ENCODE measurements around the gene IGF2R.

Gene IGF2R

DNA sequence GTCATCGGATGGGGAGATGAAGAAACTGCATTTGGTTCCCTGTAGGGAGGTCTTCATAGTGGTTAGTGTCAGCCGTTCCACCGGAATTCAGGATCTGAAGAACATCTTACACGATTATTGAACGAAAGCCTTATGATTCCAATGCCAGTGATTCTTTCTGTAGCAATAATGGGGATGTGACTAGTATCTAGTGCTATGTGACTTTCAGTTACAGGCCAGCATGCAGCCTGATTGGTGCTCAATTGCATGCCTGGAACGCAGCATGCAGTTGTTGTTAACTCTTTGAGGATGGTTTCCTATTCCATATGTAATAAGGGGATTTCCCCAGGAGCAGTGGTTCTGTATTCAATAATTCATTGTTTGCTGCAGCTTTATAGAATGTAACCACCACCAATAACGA is 81.1 kb downstream of the IGF2R start:
- no peak for DNase-seq

DNA sequence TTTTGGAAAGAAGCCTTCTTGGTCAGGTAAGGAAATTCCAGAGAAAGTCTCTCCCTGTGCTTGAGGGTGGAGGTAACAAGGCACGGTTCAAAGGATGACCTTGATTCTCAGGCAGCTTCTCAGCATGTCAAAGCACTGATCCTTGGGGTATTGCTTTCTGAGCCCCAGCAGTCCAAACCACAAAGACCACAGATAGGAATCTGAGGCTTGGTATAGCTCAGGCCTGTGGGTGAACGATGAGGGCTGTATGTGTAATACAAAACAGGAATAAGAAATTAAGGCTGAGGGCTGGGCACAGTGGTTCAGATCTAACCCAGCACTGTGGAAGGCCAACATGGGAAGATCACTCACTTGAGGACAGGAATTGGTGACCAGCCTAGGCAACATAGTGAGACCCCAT is 82.5 kb downstream of the IGF2R start:
- DNase-seq: peak; percentile 46

DNA sequence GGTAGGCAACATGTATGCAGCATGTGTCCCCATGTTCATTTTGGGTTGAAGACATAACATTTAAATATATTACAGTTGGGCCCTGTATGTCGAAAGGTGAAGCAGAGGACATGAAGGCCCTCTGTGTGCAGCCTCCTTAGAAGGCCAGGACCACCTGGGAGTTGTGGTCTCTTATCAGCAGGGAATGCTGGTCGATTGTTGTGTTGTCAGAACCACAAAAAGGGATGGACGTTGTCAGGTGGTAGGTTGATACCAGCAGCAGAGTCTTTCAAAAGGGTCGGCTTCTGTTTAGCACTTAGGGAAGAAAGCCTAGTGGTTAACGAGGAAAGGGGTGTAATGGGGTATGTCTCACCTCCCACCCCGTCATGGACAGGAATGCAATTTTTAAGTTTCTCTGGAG is 85.4 kb downstream of the IGF2R start:
- no peak for DNase-seq

DNA sequence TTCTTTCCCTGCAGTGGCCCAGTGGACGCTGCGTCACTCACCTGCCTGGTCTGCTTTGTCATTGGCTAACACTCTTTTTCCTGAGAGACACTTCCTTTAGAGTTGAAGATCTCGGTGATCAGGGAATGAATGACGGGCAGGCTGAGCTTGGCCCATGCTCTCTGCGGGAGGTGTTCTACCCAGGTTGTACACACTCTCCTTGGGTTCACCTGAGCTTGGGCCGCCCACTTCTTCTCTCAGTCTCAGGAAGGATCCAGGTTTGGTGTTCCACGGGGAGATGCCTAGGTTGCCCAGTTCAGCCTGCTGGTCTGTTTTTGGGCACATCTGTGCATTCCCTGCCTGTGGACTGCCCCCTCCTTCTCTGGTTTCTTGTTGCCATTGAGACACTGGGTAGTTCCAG is 86.0 kb downstream of the IGF2R start:
- DNase-seq: no peak

DNA sequence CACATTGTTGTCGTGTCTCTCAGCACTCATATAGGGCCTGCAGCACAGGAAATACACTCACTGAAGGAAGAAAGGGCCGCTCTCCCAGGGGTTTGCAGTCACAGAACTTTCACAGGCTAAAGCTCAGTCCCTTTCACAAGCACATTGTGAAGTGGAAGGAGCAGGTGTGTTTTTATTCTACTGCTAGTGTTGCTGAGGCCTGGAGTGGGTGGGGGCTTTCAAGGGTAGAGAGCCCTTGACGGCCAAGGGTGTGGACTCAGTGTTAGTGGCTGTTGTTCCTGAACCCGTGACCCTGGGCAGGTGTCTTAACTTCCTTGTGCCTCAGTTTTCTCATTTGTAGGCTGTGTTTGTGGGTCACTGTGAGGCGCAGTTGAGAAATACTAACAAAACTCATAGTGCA is 86.5 kb downstream of the IGF2R start:
- no peak for DNase-seq

DNA sequence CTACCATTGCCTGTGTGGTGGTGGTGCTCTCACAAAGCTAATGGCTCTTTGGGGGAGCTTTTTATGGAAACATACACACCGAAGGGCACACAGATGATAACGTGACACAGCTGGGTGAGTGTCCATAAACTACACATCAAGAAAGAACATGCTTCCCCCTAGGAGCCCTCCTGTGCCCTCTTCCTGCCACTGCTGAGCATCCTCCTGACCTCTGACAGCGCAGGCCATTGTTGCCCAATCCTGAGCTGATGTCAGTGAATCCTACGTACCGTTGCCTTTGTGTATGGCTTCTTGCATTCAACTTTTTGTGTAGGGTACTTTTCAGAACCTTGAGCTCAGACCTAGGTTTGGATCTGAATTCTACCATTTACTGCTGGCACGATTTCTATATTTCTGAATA is 86.9 kb downstream of the IGF2R start:
- DNase-seq: no peak

DNA sequence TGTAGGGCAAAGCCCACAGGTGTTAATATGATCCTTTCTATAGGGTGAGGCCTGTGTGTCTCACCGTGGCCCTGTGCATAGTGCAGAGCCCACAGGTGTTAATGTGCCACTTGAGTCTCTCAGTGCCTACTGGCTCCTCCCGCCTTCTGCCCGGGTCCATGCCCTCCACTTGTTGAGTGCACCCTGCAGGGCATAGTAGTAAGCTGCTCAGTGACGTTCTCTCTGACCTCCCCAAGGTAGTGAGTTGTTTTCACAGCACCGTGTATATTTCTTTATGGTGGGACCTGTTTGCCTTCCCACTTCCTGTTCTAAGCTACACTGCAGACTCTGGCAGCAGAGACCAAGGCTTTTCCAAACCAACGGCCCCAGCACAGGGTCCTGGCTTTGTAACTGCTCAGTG is 88.2 kb downstream of the IGF2R start:
- no peak for DNase-seq

DNA sequence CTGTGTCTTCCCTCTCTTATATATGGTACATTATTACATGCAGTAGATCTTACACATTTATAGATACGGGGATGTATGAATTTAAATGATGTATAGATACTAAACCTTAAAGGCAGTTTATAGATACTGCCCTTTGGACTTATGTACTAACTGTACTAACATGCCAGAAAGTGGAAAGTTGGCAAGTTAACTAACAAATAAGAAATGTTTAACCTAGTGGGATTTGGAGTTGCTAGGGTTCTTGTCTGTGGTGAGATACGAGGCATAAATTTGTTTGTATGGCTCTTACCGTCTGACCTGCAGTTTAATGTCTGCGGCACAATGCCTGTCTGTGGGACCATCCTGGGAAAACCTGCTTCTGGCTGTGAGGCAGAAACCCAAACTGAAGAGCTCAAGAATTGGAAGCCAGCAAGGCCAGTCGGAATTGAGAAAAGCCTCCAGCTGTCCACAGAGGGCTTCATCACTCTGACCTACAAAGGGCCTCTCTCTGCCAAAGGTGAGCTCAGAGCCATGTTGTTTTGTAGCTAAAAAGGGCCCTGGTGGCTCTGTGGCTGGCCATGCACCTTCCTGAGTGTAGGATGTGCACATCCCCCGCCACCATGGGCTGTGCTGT is 89.8 kb downstream of the IGF2R start:
- DNase-seq: no peak

DNA sequence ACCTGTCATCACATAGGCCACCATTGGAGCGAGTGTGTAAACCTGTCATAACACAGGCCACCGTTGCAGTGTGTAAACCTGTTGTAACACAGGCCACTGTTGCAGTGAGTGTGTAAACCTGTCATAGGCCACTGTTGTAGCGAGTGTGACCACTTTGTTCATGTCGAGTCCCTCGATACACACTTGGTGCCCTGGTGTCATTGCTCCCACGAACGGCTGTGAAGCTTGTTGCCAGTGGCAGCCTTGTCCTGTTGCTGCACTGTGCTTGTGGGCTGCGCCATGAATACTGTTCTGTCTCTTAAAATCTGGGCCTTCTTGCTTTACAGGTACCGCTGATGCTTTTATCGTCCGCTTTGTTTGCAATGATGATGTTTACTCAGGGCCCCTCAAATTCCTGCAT is 91.3 kb downstream of the IGF2R start:
- DNase-seq: no peak

DNA sequence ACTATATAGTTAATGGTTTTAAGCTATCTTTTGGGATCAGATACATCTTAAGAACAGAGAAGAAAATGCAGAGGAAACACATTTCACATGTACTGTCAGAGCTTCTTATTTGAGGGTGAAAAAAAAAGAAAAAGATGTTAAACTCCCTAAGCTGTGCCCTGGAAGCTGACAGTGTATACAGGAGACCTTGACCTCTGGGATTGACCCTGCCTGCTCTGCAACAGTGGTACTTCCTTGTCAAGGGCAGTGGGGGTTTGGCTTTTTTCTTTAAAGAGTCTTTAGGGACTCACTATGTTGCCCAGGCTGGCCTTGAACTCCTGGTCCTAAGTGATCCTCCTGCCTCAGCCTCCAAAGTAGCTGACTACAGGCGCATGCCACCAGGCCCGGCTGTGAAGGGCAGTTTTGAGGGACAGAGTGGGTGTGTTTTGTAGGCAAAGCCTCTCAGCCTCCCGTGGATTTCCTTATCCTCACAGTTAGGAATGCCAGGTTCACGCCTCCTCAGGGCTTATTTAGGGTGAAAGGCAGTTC is 92.1 kb downstream of the IGF2R start:
- no peak for DNase-seq

DNA sequence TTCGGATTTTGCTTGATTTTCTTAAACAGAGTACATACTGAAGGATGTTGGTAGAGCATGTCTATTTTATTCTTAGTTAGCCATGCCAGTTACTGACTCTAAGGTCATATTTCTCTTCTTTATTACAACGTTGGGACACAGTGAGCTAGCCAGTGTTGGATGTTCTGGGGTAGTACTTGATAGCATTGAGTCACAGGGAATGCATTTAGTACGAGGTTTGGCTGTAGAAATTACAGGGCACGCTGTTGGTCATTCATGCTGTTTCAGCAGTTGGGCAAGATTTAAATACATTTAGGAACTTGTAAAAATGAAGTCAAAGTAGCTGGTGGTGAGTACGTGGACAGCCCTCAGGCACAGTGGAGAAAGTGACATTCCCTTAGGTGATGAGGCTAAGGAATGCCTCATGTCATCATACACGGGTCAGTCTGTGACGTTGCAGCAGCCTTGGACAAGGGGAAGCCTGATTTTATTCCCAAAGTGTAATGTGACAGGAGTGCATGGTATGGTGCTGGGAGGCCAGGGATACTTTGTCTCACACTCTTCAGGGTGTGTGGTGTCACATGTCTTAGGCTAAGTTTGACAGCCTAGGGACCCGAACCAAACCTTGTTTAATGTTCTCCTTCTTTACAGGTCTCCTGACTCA is 95.0 kb downstream of the IGF2R start:
- DNase-seq: no peak

DNA sequence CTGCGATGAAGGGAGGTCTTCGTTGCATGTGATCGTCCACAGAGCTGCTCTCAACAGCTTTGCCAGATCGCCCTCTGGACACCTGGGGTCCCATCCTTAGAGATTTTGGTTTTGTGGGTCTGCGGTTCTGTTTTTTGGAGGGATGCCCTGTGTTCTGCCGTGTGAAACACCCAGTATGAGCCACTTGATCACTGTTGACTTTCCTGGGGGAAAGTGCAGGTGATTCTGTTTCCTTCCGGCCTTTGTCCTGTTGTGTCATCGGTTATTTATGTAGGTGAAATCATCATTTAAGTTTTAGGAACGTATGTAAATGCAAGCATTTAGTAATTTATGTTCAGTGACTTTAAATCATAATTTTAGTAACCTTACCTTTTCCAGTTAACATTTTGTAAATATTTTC is 96.3 kb downstream of the IGF2R start:
- no peak for DNase-seq

DNA sequence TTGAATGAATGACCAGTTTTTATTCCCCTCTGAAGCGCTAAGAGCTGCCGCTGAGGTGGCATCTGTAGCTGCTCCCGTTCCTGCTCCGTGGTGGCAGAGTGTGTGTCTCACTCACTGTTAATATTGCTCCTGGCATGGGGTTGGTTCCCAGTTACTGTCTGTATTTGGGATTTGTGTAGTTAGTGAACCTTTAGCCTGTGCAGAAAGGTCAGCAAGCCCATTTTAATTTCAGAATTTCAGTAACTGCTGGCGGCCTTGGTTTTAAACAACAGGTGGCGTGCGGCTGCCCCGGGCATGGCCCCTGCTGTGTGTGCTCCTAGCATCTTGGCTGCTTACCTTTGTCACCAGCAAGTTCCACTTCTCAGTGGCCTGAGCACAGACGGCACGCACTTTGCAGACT is 98.7 kb downstream of the IGF2R start:
- DNase-seq: no peak

DNA sequence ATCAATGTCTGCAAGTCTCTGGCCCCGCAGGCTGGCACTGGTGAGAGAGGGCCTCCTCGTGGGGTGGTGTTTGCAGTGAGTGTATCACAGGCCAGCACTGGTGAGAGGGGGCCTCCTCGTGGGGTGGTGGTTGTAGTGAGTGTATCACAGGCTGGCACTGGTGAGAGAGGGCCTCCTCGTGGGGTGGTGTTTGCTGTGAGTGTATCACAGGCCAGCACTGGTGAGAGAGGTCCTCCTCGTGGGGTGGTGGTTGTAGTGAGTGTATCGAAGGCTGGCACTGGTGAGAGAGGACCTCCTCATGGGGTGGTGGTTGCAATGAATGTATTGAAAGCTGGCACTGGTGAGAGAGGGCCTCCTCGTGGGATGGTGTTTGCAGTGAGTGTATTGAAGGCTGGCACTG is 99.5 kb downstream of the IGF2R start:
- no peak for DNase-seq

DNA sequence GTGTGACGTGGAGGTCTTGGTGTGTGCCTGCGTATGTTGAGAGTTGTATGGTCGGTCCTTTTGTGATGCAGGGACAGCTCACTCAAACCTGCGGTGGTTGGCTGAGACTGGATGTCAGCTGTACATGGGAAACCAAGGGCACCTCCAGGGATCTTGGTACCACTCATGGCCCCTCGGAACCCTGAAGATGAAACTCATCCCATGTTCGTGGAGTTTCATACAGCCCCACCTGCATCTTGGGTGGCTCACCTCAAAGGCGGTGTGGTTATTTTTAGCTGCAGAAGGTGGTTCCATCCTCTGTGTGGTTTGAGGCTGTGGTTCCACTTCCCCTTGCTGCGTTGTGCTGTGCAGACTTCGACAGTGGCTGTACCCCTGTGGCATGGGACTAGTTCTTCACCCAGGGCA is 100.2 kb downstream of the IGF2R start:
- DNase-seq: peak; percentile 61

DNA sequence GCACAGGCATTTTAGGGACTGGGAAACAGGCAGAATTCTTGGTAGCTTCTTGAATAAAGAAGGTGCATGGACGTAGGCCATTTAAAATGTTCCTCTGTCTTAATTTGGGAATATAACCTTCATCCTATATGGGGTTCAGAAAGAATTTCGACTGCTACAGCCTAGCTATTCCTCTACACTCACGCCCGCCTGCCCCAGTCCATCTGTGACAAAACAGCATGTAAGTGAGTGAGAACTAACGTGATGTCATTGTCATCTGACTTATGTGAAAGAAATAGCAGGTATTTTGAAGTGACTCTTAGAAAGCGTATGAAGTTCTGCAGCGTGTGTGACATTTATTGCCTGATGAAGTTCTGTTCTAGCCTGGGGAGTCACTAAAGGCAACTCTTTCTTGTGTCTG is 100.6 kb downstream of the IGF2R start:
- no peak for DNase-seq

DNA sequence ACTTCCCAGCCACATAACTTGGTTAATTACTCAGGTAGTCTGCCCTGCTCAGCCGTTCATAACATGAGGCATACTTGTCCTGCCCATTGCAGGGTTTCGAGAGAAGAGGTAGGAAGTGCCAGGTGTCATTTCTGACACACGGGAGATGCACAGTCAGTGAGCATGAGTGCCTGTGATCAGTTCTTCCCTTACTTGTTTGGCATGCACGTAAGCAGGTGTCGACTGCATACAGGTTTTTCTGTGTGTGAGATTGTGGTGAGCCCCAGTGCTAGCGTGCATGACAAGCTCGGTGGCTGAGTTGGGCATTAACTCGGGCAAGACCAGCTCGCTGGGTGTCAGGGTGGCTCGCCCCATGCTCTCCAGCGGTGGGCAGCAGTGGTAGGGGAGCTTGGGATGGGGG is 101.5 kb downstream of the IGF2R start:
- no peak for DNase-seq

DNA sequence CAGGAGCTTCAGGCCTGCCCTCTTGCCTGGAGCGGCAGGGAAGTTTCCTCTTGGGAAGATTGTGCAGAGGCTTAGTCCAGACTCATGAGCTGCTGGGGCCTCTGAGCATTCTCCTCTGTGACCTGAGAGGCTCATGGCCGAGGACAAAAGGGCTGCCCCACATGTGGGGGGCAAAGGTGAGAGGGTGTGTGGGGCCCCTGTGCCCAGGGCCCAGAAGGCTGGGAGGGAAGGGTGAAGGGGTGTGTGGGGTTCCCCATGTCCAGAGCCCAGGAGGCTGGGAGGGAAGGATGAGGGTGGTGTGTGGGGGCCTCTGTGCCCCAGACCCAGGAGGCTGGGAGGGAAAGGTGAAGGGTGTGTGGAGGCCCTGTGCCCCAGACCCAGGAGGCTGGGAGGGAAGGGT is 101.9 kb downstream of the IGF2R start:
- no peak for DNase-seq

DNA sequence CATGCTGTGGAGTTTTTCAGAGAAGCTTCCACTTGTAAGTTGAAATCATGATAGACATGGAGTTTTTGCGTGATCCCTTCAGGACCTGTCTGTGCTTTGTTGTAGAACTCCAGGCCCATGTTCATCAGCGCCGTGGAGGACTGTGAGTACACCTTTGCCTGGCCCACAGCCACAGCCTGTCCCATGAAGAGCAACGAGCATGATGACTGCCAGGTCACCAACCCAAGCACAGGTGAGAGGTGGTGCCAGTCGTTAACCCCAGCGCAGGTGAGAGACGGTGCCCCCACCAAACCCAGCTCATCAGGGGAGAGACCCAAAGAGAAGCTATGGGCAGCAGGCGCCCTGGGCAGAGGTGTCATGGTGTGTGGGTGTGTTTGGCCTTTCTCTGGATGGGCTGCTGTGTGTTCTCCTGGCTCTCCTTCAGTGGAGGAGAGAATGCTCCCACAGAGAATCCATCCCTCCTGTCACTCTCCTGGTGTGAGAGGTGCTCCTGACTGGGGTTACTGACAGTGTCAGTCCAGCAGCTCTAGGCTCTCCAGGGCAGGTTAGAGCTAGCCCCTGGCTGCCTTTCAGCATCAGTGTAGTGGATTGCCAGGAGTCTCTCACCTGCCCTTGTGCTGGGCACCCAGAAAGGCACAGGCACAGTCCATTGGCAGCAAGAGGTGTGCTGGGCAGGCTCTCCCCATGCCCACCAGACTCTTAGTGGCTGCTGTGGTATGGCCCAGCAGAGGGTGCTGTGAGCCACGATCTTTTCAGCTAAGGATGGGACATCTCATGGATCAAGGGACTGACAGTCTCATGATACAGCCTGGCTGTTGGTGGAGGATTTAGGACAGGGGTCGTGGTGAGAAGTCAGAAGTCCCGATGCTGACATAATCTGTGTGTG is 103.2 kb downstream of the IGF2R start:
- no peak for DNase-seq

DNA sequence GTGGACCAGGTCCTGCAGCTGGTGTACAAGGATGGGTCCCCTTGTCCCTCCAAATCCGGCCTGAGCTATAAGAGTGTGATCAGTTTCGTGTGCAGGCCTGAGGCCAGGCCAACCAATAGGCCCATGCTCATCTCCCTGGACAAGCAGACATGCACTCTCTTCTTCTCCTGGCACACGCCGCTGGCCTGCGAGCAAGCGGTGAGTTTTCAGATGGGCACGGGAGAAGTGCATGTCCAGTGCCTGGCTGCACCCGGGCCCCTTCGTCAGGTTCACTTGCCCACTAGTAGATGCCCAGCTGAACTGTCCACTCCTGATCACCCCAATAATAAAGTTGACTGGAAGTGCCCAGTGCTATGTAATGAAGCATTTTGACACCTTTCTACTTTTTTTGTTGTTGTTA is 104.4 kb downstream of the IGF2R start:
- DNase-seq: no peak

DNA sequence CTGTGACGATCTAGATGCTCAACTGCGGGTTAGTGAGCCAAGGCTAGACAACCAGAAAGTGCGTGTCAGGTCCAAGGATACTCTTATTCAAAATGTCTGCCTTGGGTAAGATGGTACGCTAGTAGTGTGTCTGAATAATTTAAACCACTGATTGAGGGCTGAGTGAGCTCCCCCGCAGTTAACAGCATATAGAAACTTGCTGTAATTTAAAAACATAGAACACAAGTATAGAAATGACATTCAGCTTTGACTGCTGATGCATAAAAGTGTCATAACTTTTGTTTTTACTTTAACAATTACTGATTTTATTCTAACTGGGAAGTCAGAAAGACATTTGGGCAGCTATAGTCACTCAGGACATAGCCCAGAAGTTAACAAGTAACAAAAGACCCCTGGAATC is 107.1 kb downstream of the IGF2R start:
- peak; percentile 33 for DNase-seq

DNA sequence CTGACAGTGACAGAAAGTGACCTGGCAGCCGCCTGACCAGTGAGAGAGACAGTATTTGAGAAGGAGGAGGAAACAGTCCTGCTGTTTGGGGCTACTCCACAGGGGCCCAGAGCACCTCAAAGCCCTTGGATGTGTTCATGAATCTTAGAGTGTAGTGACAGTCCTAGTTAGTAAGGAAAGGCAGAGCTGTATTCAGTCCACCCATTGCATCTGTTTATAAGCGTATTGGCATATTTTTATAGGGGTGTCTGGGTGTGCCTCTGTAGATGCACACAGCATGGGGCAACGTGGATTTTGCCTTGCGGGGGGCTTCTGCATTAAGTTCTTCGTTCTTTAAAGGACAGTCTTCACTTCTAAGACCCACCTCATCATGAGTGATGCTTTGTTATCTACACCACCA is 108.1 kb downstream of the IGF2R start:
- no peak for DNase-seq

DNA sequence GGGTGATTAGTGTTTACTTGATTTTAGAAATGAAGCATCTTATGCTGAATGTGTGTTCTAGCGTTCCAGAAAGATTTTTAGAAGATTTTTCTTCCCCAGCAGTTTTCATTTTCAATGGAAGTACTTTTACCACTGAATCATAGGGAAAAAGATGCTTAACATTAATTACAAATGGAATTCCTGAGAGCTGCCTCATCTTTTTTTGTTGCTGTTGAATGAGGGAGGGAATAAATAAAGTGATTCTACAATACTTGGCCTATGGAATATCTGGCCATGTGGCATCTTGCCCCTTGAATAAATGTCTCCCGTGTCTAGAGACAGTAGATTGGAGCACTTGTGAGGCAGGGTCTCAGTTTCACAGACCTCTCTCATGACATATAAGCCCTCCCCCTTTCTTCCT is 108.6 kb downstream of the IGF2R start:
- no peak for DNase-seq
